Caco-2 (cell line): ENCODE measurements around the gene GAB2. TPM values are rescaled to one million over a fixed set of nuclear protein-coding genes. Genes with fewer than 3 reads are reported as not detected.

Source experiments
- BruUV-seq: library from RNA; stranded (reverse); fragments of 400-500 nt; replicated peaks from 2 replicates; lab custom pipeline; 2021; lab: Mats Ljungman, UMichigan
- CTCF ChIA-PET: fragments of 300-600 bp; sonication (Branson Sonifier 250); formaldehyde crosslinking; loops from one replicate; lab custom pipeline; 2022; ENCODE audit warnings: antibody characterized with exemption; lab: Charles Lee
- POLR2A ChIA-PET: fragments of 300-600 bp; sonication (Branson Sonifier 250); formaldehyde crosslinking; loops from one replicate; lab custom pipeline; 2022; ENCODE audit warnings: antibody characterized with exemption; lab: Charles Lee
- DNase-seq, 2 experiments: peaks; one replicate each; pipeline versions ENCODE4 v3.0.0 to v3.0.0-alpha.2; 2020 to 2022
- H3K27me3 ChIP-seq: replicated peaks from 2 replicates; pipeline ENCODE4 v1.6.0; 2011; ENCODE audit warnings: low read length; ENCODE audit not compliant: control insufficient read depth, insufficient read depth
- H3K36me3 ChIP-seq: 2 replicates; pipeline ENCODE4 v1.5.1; 2011; ENCODE audit warnings: low read length; ENCODE audit not compliant: control insufficient read depth, insufficient read depth
- H3K4me1 ChIP-seq: fragments of 250-450 bp; sonication (Bioruptor Pico); 2 replicates; pipeline ENCODE4 v1.5.1; 2020; ENCODE audit warnings: mild to moderate bottlenecking
- H3K4me3 ChIP-seq: 2 replicates; pipeline ENCODE4 v1.5.1; 2011; ENCODE audit warnings: low read depth, mild to moderate bottlenecking, control low read depth, low read length
- H3K9me3 ChIP-seq: fragments of 250-450 bp; sonication (Bioruptor Pico); 2 replicates; pipeline ENCODE4 v1.5.1; 2020; ENCODE audit warnings: mild to moderate bottlenecking, moderate library complexity
- H3K27ac Mint-ChIP-seq: one replicate; pipeline ENCODE4 v1.8.0; 2022; ENCODE audit warnings: mixed read lengths; ENCODE audit not compliant: unreplicated experiment
- H3K27me3 Mint-ChIP-seq: one replicate; pipeline ENCODE4 v1.8.0; 2022; ENCODE audit warnings: mixed read lengths; ENCODE audit not compliant: insufficient read depth, unreplicated experiment
- H3K36me3 Mint-ChIP-seq: one replicate; pipeline ENCODE4 v1.8.0; 2022; ENCODE audit warnings: mild to moderate bottlenecking, mixed read lengths; ENCODE audit not compliant: insufficient read depth, unreplicated experiment
- H3K4me1 Mint-ChIP-seq: one replicate; pipeline ENCODE4 v1.8.0; 2022; ENCODE audit warnings: low read depth, mixed read lengths; ENCODE audit not compliant: unreplicated experiment
- H3K4me3 Mint-ChIP-seq: one replicate; pipeline ENCODE4 v1.8.0; 2022; ENCODE audit warnings: mild to moderate bottlenecking, moderate library complexity, mixed read lengths; ENCODE audit not compliant: unreplicated experiment
- H3K9me3 Mint-ChIP-seq: one replicate; pipeline ENCODE4 v1.8.0; 2022; ENCODE audit warnings: mixed read lengths; ENCODE audit not compliant: unreplicated experiment
- CTCF ChIP-seq, 2 experiments: fragments of 200-600 bp in 1 of 2; IDR thresholded peaks; 1 replicate in 1 of 2; 2 replicates in 1 of 2; pipeline versions ENCODE4 v1.5.1 to v1.8.0; 2011 to 2022; ENCODE audit warnings: antibody characterized with exemption in 1 of 2, control low read depth in 1 of 2, inconsistent platforms in 1 of 2, low read depth in 1 of 2, low read length in 1 of 2, mild to moderate bottlenecking in 1 of 2, moderate library complexity in 1 of 2; ENCODE audit not compliant: insufficient read depth in 1 of 2, severe bottlenecking in 1 of 2, unreplicated experiment in 1 of 2
- intact Hi-C: fragments of 100-400 bp; cut with micrococcal nuclease; formaldehyde crosslinking; loops from one replicate; pipeline ENCODE4 v1.10.0; 2022; ENCODE audit not compliant: unreplicated experiment
- total RNA-seq: library from RNA; stranded (reverse); gene quantifications from 2 replicates; pipeline ENCODE4 v1.2.3, GENCODE V29; 2022

GAB2 gene
- total RNA-seq, 1 experiment from 2014 or later = 67.3 TPM

- ChIA-PET CTCF (no interaction called here), POLR2A (no interaction called here)
- Mint-ChIP-seq H3K9me3 (no peaks in the 10 kb centered on the region), H3K4me1 (peaks cover 43% of the 10 kb centered on the region), H3K27me3 (no peaks in the 10 kb centered on the region), H3K36me3 (peaks cover 17% of the 10 kb centered on the region), H3K4me3 (no peak overlapping the region), H3K27ac (no peak overlapping the region)
- no peaks in the 10 kb centered on the region for H3K36me3 ChIP-seq
- no peaks in the 10 kb centered on the region for H3K9me3 ChIP-seq
- BruUV-seq = no TSS peak
- intact Hi-C loops = no loop called here
- no peak for TF ChIP-seq CTCF (IDR thresholded peaks at IDR 0.05; ENCODE audit: insufficient read depth in 1 of 2, low read depth in 1 of 2, low read length in 1 of 2, severe bottlenecking in 1 of 2, unreplicated experiment in 1 of 2)
- no peak overlapping the region for H3K4me3 ChIP-seq
- peak in 1 of 2 experiments; percentile 33 for DNase-seq
- no peaks in the 10 kb centered on the region for H3K27me3 ChIP-seq
- H3K4me1 ChIP-seq = peaks cover 21% of the 10 kb centered on the region
Measured at GRCh38 chr11:78190871-78191538, 226.6 kb downstream of the GAB2 start.

GRCh38 chr11:78190374-78190773 is 227.2 kb downstream of the GAB2 start:
- no peak for DNase-seq
- Mint-ChIP-seq H3K9me3 (no peaks in the 10 kb centered on the region), H3K27me3 (no peaks in the 10 kb centered on the region), H3K27ac (no peak overlapping the region), H3K4me1 (peaks cover 47% of the 10 kb centered on the region), H3K4me3 (peak overlapping the region; percentile 0), H3K36me3 (peaks cover 22% of the 10 kb centered on the region)
- no peak for TF ChIP-seq CTCF (IDR thresholded peaks at IDR 0.05; ENCODE audit: insufficient read depth in 1 of 2, low read depth in 1 of 2, low read length in 1 of 2, severe bottlenecking in 1 of 2, unreplicated experiment in 1 of 2)
- BruUV-seq = TSS peak; percentile 41
- no peaks in the 10 kb centered on the region for H3K36me3 ChIP-seq
- no peaks in the 10 kb centered on the region for H3K27me3 ChIP-seq
- H3K9me3 ChIP-seq = no peaks in the 10 kb centered on the region
- no peak overlapping the region for H3K4me3 ChIP-seq
- intact Hi-C loops = no loop called here
- H3K4me1 ChIP-seq = peaks cover 28% of the 10 kb centered on the region
- ChIA-PET CTCF (interaction anchor here (0.6 kb wide), 1 partner anchor 228 kb away, joined by 3 read pairs; no protein-coding TSS in a partner anchor), POLR2A (no interaction called here)

GRCh38 chr11:78189851-78190250 is 227.8 kb downstream of the GAB2 start:
- intact Hi-C loops = loop anchor here (5.0 kb wide), 2 partner anchors 113 to 192 kb away; partner anchors contain the start of gene NDUFC2
- Mint-ChIP-seq H3K4me3 (peak overlapping the region; percentile 98), H3K27me3 (no peaks in the 10 kb centered on the region), H3K36me3 (peaks cover 22% of the 10 kb centered on the region), H3K9me3 (no peaks in the 10 kb centered on the region), H3K4me1 (peaks cover 44% of the 10 kb centered on the region), H3K27ac (peak overlapping the region; percentile 84)
- Histone ChIP-seq H3K4me1 (peaks cover 28% of the 10 kb centered on the region), H3K9me3 (no peaks in the 10 kb centered on the region), H3K4me3 (no peak overlapping the region), H3K36me3 (no peaks in the 10 kb centered on the region), H3K27me3 (no peaks in the 10 kb centered on the region)
- BruUV-seq = no TSS peak
- ChIA-PET CTCF (interaction anchor here (0.6 kb wide), 1 partner anchor 229 kb away, joined by 3 read pairs; no protein-coding TSS in a partner anchor), POLR2A (no interaction called here)
- TF ChIP-seq CTCF (IDR thresholded peaks at IDR 0.05; ENCODE audit: insufficient read depth in 1 of 2, low read depth in 1 of 2, low read length in 1 of 2, severe bottlenecking in 1 of 2, unreplicated experiment in 1 of 2) = no peak
- peak in 1 of 2 experiments; percentile 34 for DNase-seq
